ENCODE results near the gene HES4. TPM values are rescaled to one million over a fixed set of nuclear protein-coding genes. Genes with fewer than 3 reads are reported as not detected.

The HES4 gene
- total RNA-seq, 1 experiment from 2014 or later: 145 TPM

GRCh38 chr1:1021920-1022259 is 22.0 kb upstream of the HES4 start:
- no TSS peak for BruUV-seq (replicated peaks)
- Histone ChIP-seq H2AFZ (ENCODE audit: low read depth, low read length, poor library complexity, severe bottlenecking) (no peak overlapping the region), H3K4me2 (ENCODE audit: low read length) (peak overlapping the region; percentile 98), H3K9ac (ENCODE audit: low read length) (peak overlapping the region; percentile 90), H3K27me3 (ENCODE audit: insufficient read depth, low read length) (no peaks in the 10 kb centered on the region), H3K79me2 (ENCODE audit: insufficient read depth, low read length) (peaks cover 62% of the 10 kb centered on the region), H3K27ac (ENCODE audit: low read depth, low read length) (peak overlapping the region; percentile 87; the same call in 1 of the 2 replicates), H3K9me3 (ENCODE audit: control insufficient read depth in 1 of 2, insufficient read depth in 1 of 2, low read depth in 1 of 2, low read length in 2 of 2) (no peaks in the 10 kb centered on the region), H4K20me1 (ENCODE audit: insufficient read depth) (no peaks in the 10 kb centered on the region), H3K36me3 (ENCODE audit: control insufficient read depth in 1 of 2, insufficient read depth in 2 of 2, low read length in 2 of 2) (peaks cover 0 to 15% of the 10 kb centered on the region in 2 experiments; a peak in 2 of 4 replicates), H3K9me2 (ENCODE audit: insufficient read depth) (no peaks in the 10 kb centered on the region), H3K4me3 (replicated peaks in 1 of 2; ENCODE audit: low read depth in 1 of 2, low read length in 2 of 2) (peak overlapping the region; percentile 73 to 79), H3K4me1 (ENCODE audit: control insufficient read depth in 1 of 2, insufficient read depth in 2 of 2, low read length in 2 of 2) (peaks cover 38 to 65% of the 10 kb centered on the region in 2 experiments)
- ChIA-PET CTCF (no interaction called here), POLR2A (interaction anchor here (0.6 to 1.6 kb wide), 3 partner anchors 15 to 66 kb away, joined by 3 read pairs; no protein-coding TSS in a partner anchor), RAD21 (ENCODE audit: low non-redundant PET in 1 of 2, low total read pairs in 2 of 2, uncharacterized antibody in 2 of 2, unreplicated experiment in 2 of 2) (no interaction called here)
- intact Hi-C loops (cut with micrococcal nuclease): no loop called here
- DNase-seq (ENCODE audit: low read depth, low spot score) (no peak), ATAC-seq (no peak)
- TF ChIP-seq ATF3 (IDR thresholded peaks at IDR 0.05): no peak
- no peak for TF ChIP-seq CBX3 (IDR thresholded peaks at IDR 0.05; ENCODE audit: low read depth)
- no peak for TF ChIP-seq ZNF274 (IDR thresholded peaks at IDR 0.05; ENCODE audit: low read depth, low read length)
- no peak for TF ChIP-seq EZH2phosphoT487 (IDR thresholded peaks at IDR 0.05; ENCODE audit: borderline replicate concordance)
- TF ChIP-seq EZH2 (IDR thresholded peaks at IDR 0.05): no peak
- no peak for TF ChIP-seq TCF7L2 (IDR thresholded peaks at IDR 0.05; ENCODE audit: borderline replicate concordance, extremely low read depth, insufficient read depth, insufficient read length)
- no peak for TF ChIP-seq ELF1 (IDR thresholded peaks at IDR 0.05; ENCODE audit: borderline replicate concordance, low read depth)
- TF ChIP-seq REST (IDR thresholded peaks at IDR 0.05; ENCODE audit: low read depth): no peak

Data from HCT116 (cell line).